NCI-H1930 (cell line): ENCODE measurements around the gene TSPEAR.
"Not testable (repeated sequence)": the region's sequence is repeated elsewhere in the genome, so short reads cannot be mapped to it uniquely, and the experiment has no call there.

Experiments used
- DNase-seq, 2 experiments: peaks; one replicate each; lab custom pipeline; 2025; lab: John Stamatoyannopoulos, UW

TSPEAR gene

DNA sequence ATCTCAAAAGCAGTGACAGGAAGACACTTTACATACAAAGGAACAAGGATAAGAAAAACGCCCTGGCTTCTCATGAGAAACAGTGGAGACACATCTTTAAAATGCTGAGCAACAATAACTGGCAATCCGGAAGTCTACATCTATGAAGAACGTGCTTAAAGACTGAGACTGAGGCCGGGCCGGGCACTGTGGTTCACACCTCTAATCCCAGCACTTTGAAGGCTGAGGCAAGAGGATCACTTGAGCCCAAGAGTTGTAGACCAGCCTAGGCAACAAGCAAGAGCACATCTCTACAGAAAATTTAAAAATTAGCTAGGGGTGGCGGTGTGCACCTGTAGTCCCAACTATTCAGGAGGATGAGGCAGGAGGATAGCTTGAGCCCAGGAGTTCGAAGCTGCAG lies 27.3 kb downstream of the TSPEAR start:
- DNase-seq, result no peak

GRCh38 chr21:44682580-44683151 lies 28.7 kb downstream of the TSPEAR start:
- DNase-seq, result no peak

DNA sequence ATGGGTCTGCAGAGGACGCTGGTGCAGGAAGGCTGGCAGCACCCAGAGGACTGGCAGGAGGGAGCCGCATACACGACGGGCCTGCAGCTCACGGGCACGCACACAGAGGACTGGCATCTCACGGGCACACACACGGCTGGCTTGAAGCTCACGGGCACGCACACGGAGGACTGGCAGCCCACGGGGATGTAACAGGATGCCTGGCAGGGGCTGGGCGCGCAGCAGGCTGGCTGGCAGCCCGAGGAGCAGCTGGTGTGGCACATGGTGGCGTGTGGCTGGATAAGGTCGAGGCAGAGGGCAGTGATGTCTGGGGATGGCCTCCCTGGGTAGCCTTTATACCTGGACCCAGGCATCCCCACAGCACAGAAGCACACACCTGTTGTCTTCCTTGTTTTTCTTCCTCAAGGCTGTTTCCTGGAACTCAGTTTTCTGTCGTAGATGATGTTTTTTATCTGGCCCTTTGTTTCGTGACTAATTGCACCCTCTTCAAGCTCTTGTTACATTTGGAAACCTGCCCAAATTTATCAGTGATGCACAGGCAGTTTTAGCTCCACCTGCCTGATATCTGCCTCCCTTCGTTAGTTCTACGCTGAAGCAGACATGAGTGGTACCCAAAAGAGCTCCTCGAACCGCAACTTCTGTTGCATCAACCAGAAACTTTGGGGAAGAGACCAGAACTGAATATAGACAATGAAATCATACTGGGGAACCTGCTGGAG lies 29.4 kb downstream of the TSPEAR start, which contains the start of gene KRTAP12-1:
Gene KRTAP12-1, minus strand, starts transcription at position 303 of the 719 bp plus-strand sequence. Its CDS starts 40 bp downstream, at position 263.
- no peak for DNase-seq

DNA sequence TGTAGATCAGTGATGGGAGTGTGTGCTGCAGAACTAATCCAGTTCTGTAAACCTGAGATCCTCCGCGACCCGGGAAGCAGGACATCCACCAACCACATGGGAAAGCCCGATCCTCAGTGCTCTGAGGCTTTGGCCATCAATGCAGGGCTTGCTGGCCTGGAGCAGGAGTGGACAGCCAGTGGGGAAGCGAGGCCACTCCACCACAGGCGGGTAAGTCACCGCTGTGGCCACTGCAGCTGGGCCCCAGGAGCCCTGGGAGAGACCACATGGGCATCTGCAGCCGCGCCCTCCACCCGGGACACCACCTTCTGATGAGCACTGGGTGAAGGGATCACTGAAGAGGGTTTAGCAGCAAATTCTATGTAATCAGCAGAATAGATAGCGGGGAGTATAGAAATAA lies 30.2 kb downstream of the TSPEAR start:
- no peak for DNase-seq

DNA sequence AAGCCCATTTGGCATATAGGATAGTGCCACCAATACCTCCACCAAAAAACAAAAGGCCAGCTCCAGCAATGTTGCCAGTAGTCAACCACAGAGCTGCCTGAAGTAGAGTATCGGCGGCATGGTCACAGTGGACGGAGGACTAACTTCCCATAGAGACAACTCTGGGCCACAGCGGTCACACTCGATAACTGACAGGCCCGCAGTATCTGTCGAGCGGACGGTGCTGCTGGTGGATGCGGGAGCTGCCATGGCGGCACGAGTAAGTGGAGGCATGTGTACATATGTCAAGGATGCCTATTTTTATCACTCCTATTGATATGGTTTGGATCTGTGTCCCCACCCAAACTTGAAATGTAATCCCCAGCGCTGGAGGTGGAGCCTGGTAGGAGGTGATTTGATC lies 33.5 kb downstream of the TSPEAR start:
- DNase-seq, result no peak

GRCh38 chr21:44671911-44672310 lies 39.5 kb downstream of the TSPEAR start:
- DNase-seq, result no peak

DNA sequence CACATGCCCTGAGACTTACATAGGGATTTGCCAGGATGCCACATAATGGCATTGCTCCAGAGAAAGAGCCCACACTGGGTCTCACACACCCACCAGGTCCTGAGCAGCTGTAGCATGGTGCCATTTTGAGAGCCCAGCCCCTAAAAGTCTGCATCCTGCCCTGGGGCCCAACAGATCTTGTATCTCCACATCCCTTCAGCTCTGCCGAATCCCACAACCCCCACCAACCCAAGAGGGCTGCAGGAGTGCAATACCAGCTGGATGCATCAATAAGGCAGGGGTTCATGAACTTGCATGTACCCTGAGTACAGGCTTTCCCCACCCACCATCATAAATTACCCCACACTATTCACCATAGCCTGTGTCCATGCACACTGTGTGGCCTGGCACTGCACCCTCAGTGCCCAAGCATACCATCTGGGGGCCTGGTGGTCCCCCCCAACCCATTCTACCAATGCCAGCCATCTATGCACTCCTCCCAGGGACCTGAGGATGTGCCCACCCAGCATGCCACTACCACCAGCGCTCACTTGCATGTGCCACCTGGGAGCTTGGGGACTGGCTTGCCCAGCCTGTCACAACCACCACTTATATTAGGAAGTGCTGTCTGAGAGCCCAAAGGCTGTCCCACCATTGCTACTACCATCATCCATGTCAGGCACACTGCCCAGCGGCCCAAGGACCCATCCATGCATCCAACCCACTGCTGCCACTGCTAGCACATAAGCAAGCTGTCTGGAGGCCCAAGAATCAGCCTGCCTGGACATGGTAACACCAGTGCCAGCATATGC lies 40.5 kb downstream of the TSPEAR start:
- no peak for DNase-seq

- DNase-seq, result no peak
Measured at GRCh38 chr21:44667612-44668011, 43.8 kb downstream of the TSPEAR start.

DNA sequence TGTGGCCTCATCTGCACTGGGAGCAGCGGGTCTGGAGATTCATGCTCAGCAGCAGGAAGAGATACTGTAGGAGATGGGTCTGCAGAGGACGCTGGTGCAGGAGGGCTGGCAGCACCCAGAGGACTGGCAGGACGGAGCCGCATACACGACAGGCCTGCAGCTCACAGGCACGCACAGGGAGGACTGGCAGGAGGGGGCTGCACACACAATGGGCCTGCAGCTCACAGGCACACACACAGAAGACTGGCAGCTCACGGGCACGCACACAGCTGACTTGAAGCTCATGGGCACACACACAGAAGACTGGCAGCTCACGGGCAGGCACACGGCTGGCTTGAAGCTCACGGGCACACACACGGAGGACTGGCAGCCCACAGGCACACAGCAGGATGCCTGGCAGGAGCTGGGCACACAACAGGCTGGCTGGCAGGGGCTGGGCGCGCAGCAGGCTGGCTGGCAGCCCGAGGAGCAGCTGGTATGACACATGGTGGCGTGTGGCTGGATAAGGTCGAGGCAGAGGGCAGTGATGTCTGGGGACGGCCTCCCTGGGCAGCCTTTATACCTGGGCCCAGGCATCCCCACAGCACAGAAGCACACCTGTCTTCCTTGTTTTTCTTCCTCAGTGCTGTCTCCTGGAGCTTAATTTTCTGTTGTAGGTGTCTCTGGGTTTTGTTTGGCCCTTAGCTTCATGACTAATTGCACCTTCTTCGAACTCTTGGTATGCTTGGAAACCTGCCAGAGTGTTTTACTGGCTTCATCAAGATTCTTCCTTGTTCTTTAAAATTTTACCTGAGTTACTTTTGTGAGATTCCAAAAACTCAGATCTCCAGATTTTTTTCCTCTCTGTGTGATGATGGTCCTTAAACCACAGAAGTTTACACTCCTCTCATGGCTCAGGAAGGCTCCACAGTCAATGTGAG lies 44.7 kb downstream of the TSPEAR start, which contains the start of gene KRTAP12-2:
Gene KRTAP12-2, minus strand, starts transcription at position 527 of the 920 bp plus-strand sequence. Its CDS starts 41 bp downstream, at position 486.
- DNase-seq, result no peak

GRCh38 chr21:44664691-44665090 lies 46.7 kb downstream of the TSPEAR start:
- no peak for DNase-seq

GRCh38 chr21:44661567-44661966 lies 49.8 kb downstream of the TSPEAR start:
- DNase-seq, result not testable (repeated sequence)

DNA sequence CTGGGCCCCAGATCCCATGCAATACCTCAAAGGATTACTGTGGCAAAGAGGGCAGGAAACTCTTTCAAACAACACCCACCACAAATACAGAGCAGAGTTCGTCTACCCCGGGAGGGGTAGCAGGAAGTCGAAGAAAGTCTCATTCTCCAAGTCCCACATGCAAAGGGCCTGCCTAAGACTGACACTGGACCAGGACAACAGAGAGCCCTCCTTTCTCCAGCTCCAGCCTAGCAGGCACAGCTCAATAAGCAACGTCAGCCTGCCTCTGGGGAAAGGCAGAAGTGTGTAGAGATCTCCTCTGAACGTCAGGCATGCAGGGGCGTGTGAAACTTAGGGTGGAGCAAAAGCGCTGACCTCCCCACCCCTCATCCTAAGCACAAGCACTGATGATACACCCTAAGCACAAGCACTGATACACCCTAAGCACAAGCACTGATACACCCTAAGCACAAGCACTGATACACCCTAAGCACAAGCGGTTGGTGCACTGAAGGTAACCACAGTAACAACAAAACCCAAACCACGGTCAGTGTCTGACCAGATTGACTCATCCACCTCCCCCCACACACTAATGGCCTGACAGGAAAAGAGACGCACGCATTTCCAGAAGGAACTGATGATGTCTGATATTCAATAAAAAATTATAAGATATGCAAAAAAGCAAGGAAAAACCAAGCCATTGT lies 52.3 kb downstream of the TSPEAR start:
- DNase-seq, result no peak

DNA sequence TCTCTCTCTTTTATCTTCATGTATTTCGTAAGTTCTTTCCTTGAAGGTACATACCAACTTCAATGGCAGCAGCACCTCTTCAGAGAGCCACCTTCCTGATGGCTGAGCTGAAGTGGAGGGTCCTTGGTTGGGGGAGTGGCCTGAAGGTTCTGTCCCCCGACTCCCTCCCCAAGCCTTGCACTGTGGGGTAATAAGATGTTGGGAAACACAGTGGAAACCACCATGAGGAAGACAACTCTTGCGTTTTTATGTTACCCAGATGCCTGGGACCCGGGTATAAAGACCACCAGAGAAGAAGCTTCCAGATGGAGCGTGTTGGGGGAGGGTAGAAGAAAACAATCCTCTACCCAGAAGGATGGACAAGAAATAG lies 52.8 kb downstream of the TSPEAR start:
- no peak for DNase-seq

- no peak for DNase-seq
Measured at GRCh38 chr21:44657635-44658540, 53.5 kb downstream of the TSPEAR start, which contains the start of gene KRTAP12-3. KRTAP12-3 (plus strand) TSS chr21:44657932; CDS start chr21:44657980, 48 bp downstream.

GRCh38 chr21:44656868-44657267 lies 54.5 kb downstream of the TSPEAR start:
- DNase-seq, result no peak

GRCh38 chr21:44654576-44655175 lies 56.7 kb downstream of the TSPEAR start, which contains the start of gene KRTAP12-4:
KRTAP12-4 (minus strand) TSS chr21:44654659; CDS start chr21:44654614, 45 bp downstream.
- DNase-seq, result no peak

GRCh38 chr21:44653656-44654575 lies 57.5 kb downstream of the TSPEAR start:
- DNase-seq, result no peak

DNA sequence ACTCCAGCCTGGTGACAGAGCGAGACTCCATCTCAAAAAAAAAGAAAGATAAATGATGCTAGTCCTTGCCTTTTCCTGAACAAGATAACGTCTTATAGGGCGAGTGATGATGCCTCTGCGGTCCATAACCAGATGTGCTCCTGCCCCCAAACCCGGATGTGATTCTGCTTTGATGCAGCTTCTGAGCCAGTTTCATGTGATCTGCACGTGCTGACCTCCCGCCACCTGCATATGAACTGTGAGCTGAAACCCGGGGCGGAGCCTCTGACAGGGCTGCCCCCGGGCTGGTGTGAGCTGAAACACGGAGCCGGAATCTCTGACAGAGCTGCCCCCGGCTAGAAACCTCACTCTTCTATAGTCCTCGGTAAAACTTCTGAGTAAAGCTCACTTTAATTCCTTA lies 58.2 kb downstream of the TSPEAR start:
- DNase-seq, result no peak
